ENCODE data around the gene MOBP.

MOBP gene

DNA sequence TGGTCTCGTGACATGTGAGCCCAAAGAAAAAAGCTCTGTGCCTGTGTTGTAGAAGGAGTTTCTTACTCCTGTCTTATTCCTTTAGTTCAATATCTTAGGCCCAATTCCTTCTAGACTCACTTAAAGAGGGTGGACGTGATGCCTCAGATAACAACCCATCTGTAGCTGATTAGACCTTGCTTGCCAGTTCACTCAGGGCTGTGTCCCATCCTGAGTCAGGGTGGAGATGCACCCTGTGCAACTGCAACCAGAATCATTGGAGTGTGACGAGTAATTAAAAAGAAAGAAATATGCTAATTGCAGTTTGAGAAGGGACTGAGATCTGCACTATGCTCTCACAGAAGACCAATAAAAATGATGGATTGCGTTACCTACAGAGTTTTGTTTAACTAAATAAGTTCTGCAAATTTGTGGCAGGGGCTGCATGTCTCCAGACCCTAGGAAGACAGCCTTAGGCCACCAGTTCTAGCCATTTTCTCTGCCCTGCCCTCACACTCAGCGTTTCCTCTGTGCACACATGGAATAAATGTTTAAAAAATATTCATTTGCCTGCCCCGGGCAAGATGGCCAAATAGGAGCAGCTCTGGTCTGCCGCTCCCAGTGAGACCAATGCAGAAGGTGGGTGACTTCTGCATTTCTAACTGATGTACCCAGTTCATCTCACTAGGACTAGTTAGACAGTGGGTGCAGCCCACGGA is 83.0 kb downstream of the MOBP start:
- no peak for FAIRE-seq
